ENCODE measurements around the gene SLC29A4. TPM values are rescaled to one million over a fixed set of nuclear protein-coding genes. Genes with fewer than 3 reads are reported as not detected.

SLC29A4 gene
- polyA plus RNA-seq, 1 donor (not counting 4 experiments of a cell fraction or from before 2014, with no cell fraction given), result 0.43 TPM

GRCh38 chr7:5334671-5335070, 51.9 kb downstream of the SLC29A4 start:
- Histone ChIP-seq H3K27ac (ENCODE audit: control insufficient read depth, insufficient read depth, low read length) (no peak overlapping the region), H3K9me1 (ENCODE audit: control insufficient read depth, extremely low read depth, insufficient read depth, low read length) (no peaks in the 10 kb centered on the region), H3K27me3 (ENCODE audit: control insufficient read depth, extremely low read depth, insufficient read depth, low read length) (no peaks in the 10 kb centered on the region), H3K9me3 (ENCODE audit: control insufficient read depth, low read depth, low read length) (no peaks in the 10 kb centered on the region), H3K36me3 (ENCODE audit: control insufficient read depth in 2 of 2, extremely low read depth in 1 of 2, insufficient read depth in 2 of 2, low read length in 2 of 2) (peaks cover 25 to 29% of the 10 kb centered on the region in 2 experiments), H3K4me1 (ENCODE audit: control insufficient read depth, extremely low read depth, insufficient read depth, low read length) (no peaks in the 10 kb centered on the region), H3K4me2 (ENCODE audit: control insufficient read depth, extremely low read depth, insufficient read depth, low read depth, low read length) (no peak overlapping the region), H3K4me3 (ENCODE audit: control insufficient read depth in 2 of 3, extremely low read depth in 1 of 3, insufficient read depth in 2 of 3, low read depth in 1 of 3, low read length in 3 of 3) (no peak overlapping the region), H3K79me2 (ENCODE audit: control insufficient read depth, insufficient read depth, low read length) (peaks cover 11% of the 10 kb centered on the region), H3K9ac (ENCODE audit: control insufficient read depth, extremely low read depth, insufficient read depth, low read length) (no peak overlapping the region), H2AFZ (ENCODE audit: control insufficient read depth, low read length) (no peak overlapping the region), H4K20me1 (ENCODE audit: control insufficient read depth, extremely low read depth, insufficient read depth, low read length) (peaks cover 7% of the 10 kb centered on the region)
- DNase-seq (ENCODE audit: low read depth, low spot score) (no peak), FAIRE-seq (no peak)
- TF ChIP-seq CTCF (optimal IDR thresholded peaks at IDR 0.05 in 1 of 3, IDR thresholded peaks at IDR 0.05 in 1 of 3, conservative IDR thresholded peaks at IDR 0.05 in 1 of 3; ENCODE audit: extremely low read depth in 1 of 3, insufficient read depth in 2 of 3, low read length in 3 of 3), result no peak
- TF ChIP-seq EZH2 (IDR thresholded peaks at IDR 0.05; ENCODE audit: low read length), result no peak
- dilution Hi-C loops (cut with MboI; ENCODE audit: extremely low pct_ligation_motif_present, low sequenced_read_pairs), result no loop called here

DNA sequence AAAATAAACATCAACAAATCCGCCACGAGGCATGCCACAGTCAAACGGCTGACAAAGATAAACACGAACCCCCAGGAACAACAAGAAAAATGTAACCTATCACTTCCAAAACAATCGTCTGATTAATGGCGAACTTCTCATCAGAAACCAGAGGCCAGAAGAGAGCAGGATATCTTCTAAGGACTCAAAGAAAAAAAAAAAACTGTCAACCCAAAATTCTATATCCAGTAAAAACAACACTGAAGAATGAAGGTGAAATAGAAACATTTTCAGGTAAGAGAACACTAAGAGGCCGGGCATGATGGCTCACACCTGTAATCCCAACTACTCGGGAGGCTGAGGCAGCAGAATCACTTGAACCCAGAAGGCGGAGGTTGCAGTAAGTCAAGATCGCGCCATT, 54.3 kb downstream of the SLC29A4 start:
- Histone ChIP-seq H3K27ac (ENCODE audit: control insufficient read depth, insufficient read depth, low read length) (no peak overlapping the region), H3K9me1 (ENCODE audit: control insufficient read depth, extremely low read depth, insufficient read depth, low read length) (no peaks in the 10 kb centered on the region), H3K27me3 (ENCODE audit: control insufficient read depth, extremely low read depth, insufficient read depth, low read length) (no peaks in the 10 kb centered on the region), H3K4me3 (ENCODE audit: control insufficient read depth in 2 of 3, extremely low read depth in 1 of 3, insufficient read depth in 2 of 3, low read depth in 1 of 3, low read length in 3 of 3) (no peak overlapping the region), H4K20me1 (ENCODE audit: control insufficient read depth, extremely low read depth, insufficient read depth, low read length) (peaks cover 7% of the 10 kb centered on the region), H3K36me3 (ENCODE audit: control insufficient read depth in 2 of 2, extremely low read depth in 1 of 2, insufficient read depth in 2 of 2, low read length in 2 of 2) (peaks cover 17 to 21% of the 10 kb centered on the region in 2 experiments), H3K79me2 (ENCODE audit: control insufficient read depth, insufficient read depth, low read length) (peaks cover 12% of the 10 kb centered on the region), H3K9me3 (ENCODE audit: control insufficient read depth, low read depth, low read length) (no peaks in the 10 kb centered on the region), H2AFZ (ENCODE audit: control insufficient read depth, low read length) (no peak overlapping the region), H3K9ac (ENCODE audit: control insufficient read depth, extremely low read depth, insufficient read depth, low read length) (no peak overlapping the region), H3K4me2 (ENCODE audit: control insufficient read depth, extremely low read depth, insufficient read depth, low read depth, low read length) (no peak overlapping the region), H3K4me1 (ENCODE audit: control insufficient read depth, extremely low read depth, insufficient read depth, low read length) (no peaks in the 10 kb centered on the region)
- FAIRE-seq (no peak), DNase-seq (ENCODE audit: low read depth, low spot score) (no peak)
- dilution Hi-C loops (cut with MboI; ENCODE audit: extremely low pct_ligation_motif_present, low sequenced_read_pairs), result no loop called here
- TF ChIP-seq EZH2 (IDR thresholded peaks at IDR 0.05; ENCODE audit: low read length) (no peak), CTCF (optimal IDR thresholded peaks at IDR 0.05 in 1 of 3, IDR thresholded peaks at IDR 0.05 in 1 of 3, conservative IDR thresholded peaks at IDR 0.05 in 1 of 3; ENCODE audit: extremely low read depth in 1 of 3, insufficient read depth in 2 of 3, low read length in 3 of 3) (no peak)

Measured in keratinocyte (primary cell).